Ureter (tissue), 1 donor: ENCODE data around the gene TANC2. TPM values are rescaled to one million over a fixed set of nuclear protein-coding genes. Genes with fewer than 3 reads are reported as not detected.
"Not testable (repeated sequence)": the region's sequence is repeated elsewhere in the genome, so short reads cannot be mapped to it uniquely, and the experiment has no call there.

Source experiments
- DNase-seq: peaks from one replicate; pipeline ENCODE4 v3.0.0-alpha.2; 2020; ENCODE audit warnings: low spot score
- total RNA-seq: library from RNA; stranded (reverse); gene quantifications from one replicate; pipeline ENCODE4 v1.2.4, GENCODE V29; 2023
- donor health status: DM: yes; HTN: yes; CAD: no.

TANC2 gene
- total RNA-seq, 1 donor from 2014 or later, result 177 TPM

- no peak for DNase-seq
Measured at GRCh38 chr17:62964506-62964905, 1.5 kb upstream of the TANC2 start.

- no peak for DNase-seq
Measured at GRCh38 chr17:62965174-62965685, 805 bp upstream of the TANC2 start.

- DNase-seq, result peak; percentile 71
Measured at GRCh38 chr17:62966426-62967204, 580 bp downstream of the TANC2 start.

- DNase-seq, result no peak
Measured at GRCh38 chr17:62967205-62967529, 1.1 kb downstream of the TANC2 start.

- peak; percentile 71 for DNase-seq
Measured at GRCh38 chr17:62968445-62968923, 2.4 kb downstream of the TANC2 start.

- no peak for DNase-seq
Measured at GRCh38 chr17:62970610-62971009, 4.6 kb downstream of the TANC2 start.

GRCh38 chr17:62971853-62972252 is 5.8 kb downstream of the TANC2 start:
- DNase-seq, result no peak

GRCh38 chr17:62974788-62975187 is 8.8 kb downstream of the TANC2 start:
- no peak for DNase-seq

GRCh38 chr17:62975206-62975605 is 9.2 kb downstream of the TANC2 start:
- no peak for DNase-seq

- DNase-seq, result not testable (repeated sequence)
Measured at GRCh38 chr17:62976643-62977231, 10.7 kb downstream of the TANC2 start.

GRCh38 chr17:62980842-62981241 is 14.8 kb downstream of the TANC2 start:
- DNase-seq, result no peak

GRCh38 chr17:62981933-62982332 is 15.9 kb downstream of the TANC2 start:
- no peak for DNase-seq

- no peak for DNase-seq
Measured at GRCh38 chr17:62984801-62985200, 18.8 kb downstream of the TANC2 start.

GRCh38 chr17:62986549-62986948 is 20.5 kb downstream of the TANC2 start:
- DNase-seq, result no peak

GRCh38 chr17:62987136-62987535 is 21.1 kb downstream of the TANC2 start:
- DNase-seq, result no peak

GRCh38 chr17:62989501-62989900 is 23.5 kb downstream of the TANC2 start:
- DNase-seq, result no peak

- no peak for DNase-seq
Measured at GRCh38 chr17:62994931-62995330, 28.9 kb downstream of the TANC2 start.

- no peak for DNase-seq
Measured at GRCh38 chr17:62995377-62995885, 29.4 kb downstream of the TANC2 start.

GRCh38 chr17:62996221-62996620 is 30.2 kb downstream of the TANC2 start:
- DNase-seq, result no peak

- DNase-seq, result no peak
Measured at GRCh38 chr17:62998166-62998565, 32.1 kb downstream of the TANC2 start.

- no peak for DNase-seq
Measured at GRCh38 chr17:62998665-62999393, 32.8 kb downstream of the TANC2 start.

- DNase-seq, result no peak
Measured at GRCh38 chr17:62999736-63000135, 33.7 kb downstream of the TANC2 start.
